ENCODE measurements around the gene SNX25. TPM values are rescaled to one million over a fixed set of nuclear protein-coding genes. Genes with fewer than 3 reads are reported as not detected.

Gene SNX25
- total and polyA plus RNA-seq, 10 of the 15 experiments (the other 5 are each of a cell fraction or from before 2014, with no cell fraction given), result 11.2 to 117 (median 62.8) TPM

GRCh38 chr4:185399466-185399865 lies 190.1 kb downstream of the SNX25 start:
- intact Hi-C loops (cut with micrococcal nuclease; ENCODE audit: unreplicated experiment), result loop anchor here (5.0 kb wide), 2 partner anchors 187 to 198 kb away; no protein-coding TSS in a partner anchor
- Histone ChIP-seq H3K27ac (ENCODE audit: control insufficient read depth, insufficient read depth) (peak overlapping the region; percentile 86), H3K9me3 (replicated peaks; ENCODE audit: control insufficient read depth, insufficient read depth, low read length) (no peaks in the 10 kb centered on the region), H3K4me2 (ENCODE audit: control insufficient read depth, insufficient read depth) (peak overlapping the region; percentile 94), H3K79me2 (ENCODE audit: control insufficient read depth, insufficient read depth, low read length) (peaks cover 47% of the 10 kb centered on the region), H4K20me1 (ENCODE audit: control insufficient read depth, insufficient read depth) (no peaks in the 10 kb centered on the region), H3K36me3 (ENCODE audit: control insufficient read depth in 2 of 2, insufficient read depth in 2 of 2, low read length in 1 of 2) (peaks cover 2 to 18% of the 10 kb centered on the region in 2 experiments; a peak in 2 of 4 replicates), H3K27me3 (replicated peaks in 1 of 2; ENCODE audit: control insufficient read depth in 2 of 2, insufficient read depth in 2 of 2, low read length in 1 of 2) (no peaks in the 10 kb centered on the region), H3K4me3 (peak overlapping the region; percentile 72), H3K4me1 (ENCODE audit: control insufficient read depth, insufficient read depth, low read length) (0 out of 2 replicates have a peak, but pooled peaks cover 3% of the 10 kb centered on the region), H3K9ac (ENCODE audit: control insufficient read depth, insufficient read depth, low read length) (peak overlapping the region; percentile 62; the same call in 1 of the 2 replicates), H2AFZ (ENCODE audit: control insufficient read depth, low read depth, low read length) (no peak overlapping the region)
- ChIA-PET CTCF (interaction anchor here (1.0 to 1.5 kb wide), 2 partner anchors 96 to 198 kb away, joined by 3 to 8 read pairs; no protein-coding TSS in a partner anchor), RAD21 (ENCODE audit: unreplicated experiment) (interaction anchor here (1.2 to 1.9 kb wide), 2 partner anchors 90 to 92 kb away, joined by 3 to 8 read pairs; no protein-coding TSS in a partner anchor), SMC1A (ENCODE audit: uncharacterized antibody, unreplicated experiment) (interaction anchor here (1.3 to 2.4 kb wide), 4 partner anchors 12 to 186 kb away, joined by 3 to 11 read pairs (median 4); no protein-coding TSS in a partner anchor), POLR2A (interaction anchor here (0.6 to 7.9 kb wide), 4 partner anchors 16 to 194 kb away, joined by 3 to 60 read pairs (median 3); no protein-coding TSS in a partner anchor)
- no peak for TF ChIP-seq TCF12 (IDR thresholded peaks at IDR 0.05; ENCODE audit: low read depth, low read length)
- TF ChIP-seq IRF5 (IDR thresholded peaks at IDR 0.05; ENCODE audit: borderline replicate concordance), result no peak
- TF ChIP-seq DPF2 (IDR thresholded peaks at IDR 0.05), result no peak
- TF ChIP-seq EGR1 (IDR thresholded peaks at IDR 0.05; ENCODE audit: borderline replicate concordance in 1 of 2, low read depth in 2 of 2, low read length in 2 of 2), result no peak
- no peak for TF ChIP-seq TARDBP (IDR thresholded peaks at IDR 0.05; ENCODE audit: borderline replicate concordance)
- no peak for TF ChIP-seq POLR2AphosphoS2 (IDR thresholded peaks at IDR 0.05; ENCODE audit: low read depth, low read length)
- no peak for TF ChIP-seq ESRRA (IDR thresholded peaks at IDR 0.05; ENCODE audit: low read length)
- no peak for TF ChIP-seq POLR2AphosphoS5 (IDR thresholded peaks at IDR 0.05; ENCODE audit: low read length)
- no peak for TF ChIP-seq PKNOX1 (IDR thresholded peaks at IDR 0.05)
- TF ChIP-seq JUNB (IDR thresholded peaks at IDR 0.05), result no peak
- no peak for TF ChIP-seq CHD4 (IDR thresholded peaks at IDR 0.05)
- TF ChIP-seq, protein P1, sequence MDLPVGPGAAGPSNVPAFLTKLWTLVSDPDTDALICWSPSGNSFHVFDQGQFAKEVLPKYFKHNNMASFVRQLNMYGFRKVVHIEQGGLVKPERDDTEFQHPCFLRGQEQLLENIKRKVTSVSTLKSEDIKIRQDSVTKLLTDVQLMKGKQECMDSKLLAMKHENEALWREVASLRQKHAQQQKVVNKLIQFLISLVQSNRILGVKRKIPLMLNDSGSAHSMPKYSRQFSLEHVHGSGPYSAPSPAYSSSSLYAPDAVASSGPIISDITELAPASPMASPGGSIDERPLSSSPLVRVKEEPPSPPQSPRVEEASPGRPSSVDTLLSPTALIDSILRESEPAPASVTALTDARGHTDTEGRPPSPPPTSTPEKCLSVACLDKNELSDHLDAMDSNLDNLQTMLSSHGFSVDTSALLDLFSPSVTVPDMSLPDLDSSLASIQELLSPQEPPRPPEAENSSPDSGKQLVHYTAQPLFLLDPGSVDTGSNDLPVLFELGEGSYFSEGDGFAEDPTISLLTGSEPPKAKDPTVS (IDR thresholded peaks at IDR 0.05; ENCODE audit: low read depth, low read length), result no peak
- no peak for TF ChIP-seq SMARCA5 (IDR thresholded peaks at IDR 0.05)
- no peak for TF ChIP-seq ZSCAN29 (IDR thresholded peaks at IDR 0.05)
- no peak for TF ChIP-seq PAX5 (IDR thresholded peaks at IDR 0.05; ENCODE audit: borderline replicate concordance, low read depth, low read length)
- no peak for TF ChIP-seq SREBF2 (IDR thresholded peaks at IDR 0.05; ENCODE audit: low read length)
- TF ChIP-seq E2F4 (IDR thresholded peaks at IDR 0.05; ENCODE audit: low read depth, low read length), result no peak
- no peak for TF ChIP-seq POLR2A (IDR thresholded peaks at IDR 0.05; ENCODE audit: low read depth, low read length)
- no peak for TF ChIP-seq ATF7 (IDR thresholded peaks at IDR 0.05; ENCODE audit: low read depth)
- TF ChIP-seq YY1 (IDR thresholded peaks at IDR 0.05; ENCODE audit: low read depth, low read length), result no peak
- 69% methylated on average over 8 of the region's 8 CpGs for WGBS (ENCODE audit: insufficient coverage, insufficient replicate concordance, low lambda C conversion rate, missing lambda C conversion rate)
- in situ Hi-C loops (cut with MboI), result no loop called here
- DNase-seq (ENCODE audit: low read depth, low spot score) (no peak), ATAC-seq (no peak), FAIRE-seq (no peak)
- no TSS peak for BruUV-seq (replicated peaks)
